Endothelial cell of umbilical vein (primary cell): ENCODE results near the gene ZNF697. TPM values are rescaled to one million over a fixed set of nuclear protein-coding genes. Genes with fewer than 3 reads are reported as not detected.

ENCODE experiments used
- BruUV-seq: library from RNA; stranded (reverse); fragments of 400-500 nt; replicated peaks from 2 replicates; lab custom pipeline; 2021; lab: Mats Ljungman, UMichigan
- CTCF ChIA-PET: fragments of 300-600, 350-600 bp; sonication (Branson Sonifier 250); formaldehyde crosslinking; loops from one replicate; lab custom pipeline; 2021; ENCODE audit warnings: antibody characterized with exemption, inconsistent platforms; lab: Charles Lee
- POLR2A ChIA-PET: fragments of 300-600, 350-600 bp; sonication (Branson Sonifier 250); formaldehyde crosslinking; loops from one replicate; lab custom pipeline; 2021; ENCODE audit warnings: antibody characterized with exemption, inconsistent platforms; lab: Charles Lee
- DNase-seq: peaks from one replicate; pipeline ENCODE4 v3.0.0-alpha.2; 2011; ENCODE audit warnings: low read depth, low spot score
- FAIRE-seq: peaks from 2 replicates; lab custom pipeline; 2011; peaks lifted over from hg19 to GRCh38; lab: Jason Lieb, UNC
- H2AFZ ChIP-seq: 2 replicates; pipeline ENCODE4 v1.6.0; 2012; ENCODE audit warnings: low read depth, low read length, control low read depth, inconsistent platforms
- H3K27ac ChIP-seq: 2 replicates; pipeline ENCODE4 v1.5.1; 2011; ENCODE audit warnings: low read depth, mild to moderate bottlenecking, control low read depth, low read length, moderate library complexity; ENCODE audit not compliant: insufficient read depth
- H3K27me3 ChIP-seq, 2 experiments: 2 replicates each; pipeline versions ENCODE4 v1.6.0 to v1.6.1; 2011; ENCODE audit warnings: low read length in 2 of 2, mixed read lengths in 1 of 2; ENCODE audit not compliant: control insufficient read depth in 2 of 2, insufficient read depth in 2 of 2
- H3K36me3 ChIP-seq, 2 experiments: 2 replicates in 1 of 2; 3 replicates in 1 of 2; pipeline ENCODE4 v1.5.1; 2011; ENCODE audit warnings: low read length in 2 of 2, mild to moderate bottlenecking in 1 of 2, moderate library complexity in 1 of 2; ENCODE audit not compliant: control insufficient read depth in 2 of 2, insufficient read depth in 2 of 2; ENCODE audit errors: extremely low read depth in 1 of 2
- H3K4me1 ChIP-seq: 3 replicates; pipeline ENCODE4 v1.5.1; 2011; ENCODE audit warnings: mild to moderate bottlenecking, low read length; ENCODE audit not compliant: control insufficient read depth, insufficient read depth; ENCODE audit errors: extremely low read depth
- H3K4me2 ChIP-seq: 2 replicates; pipeline ENCODE4 v1.6.1; 2011; ENCODE audit warnings: low read length, control low read depth, mixed read lengths; ENCODE audit not compliant: insufficient read depth
- H3K4me3 ChIP-seq, 3 experiments: fragments of 200-600 bp in 1 of 3; sonication (generic), shearing (Covaris generic) in 1 of 3; replicated peaks in 1 of 3; 2 replicates each; pipeline ENCODE4 v1.5.1; 2011 to 2016; ENCODE audit warnings: control low read depth in 3 of 3, low read length in 3 of 3, mild to moderate bottlenecking in 2 of 3, inconsistent platforms in 1 of 3, low read depth in 1 of 3, moderate library complexity in 1 of 3; ENCODE audit not compliant: insufficient read depth in 1 of 3
- H3K79me2 ChIP-seq: 2 replicates; pipeline ENCODE4 v1.6.0; 2012; ENCODE audit warnings: low read length, inconsistent platforms; ENCODE audit not compliant: control insufficient read depth, insufficient read depth
- H3K9ac ChIP-seq: replicated peaks from 2 replicates; pipeline ENCODE3; 2011; ENCODE audit warnings: low read length, control low read depth; ENCODE audit not compliant: insufficient read depth; ENCODE audit errors: extremely low read depth
- H3K9me1 ChIP-seq: replicated peaks from 3 replicates; pipeline ENCODE4 v1.6.0; 2011; ENCODE audit warnings: mild to moderate bottlenecking, low read length; ENCODE audit not compliant: control insufficient read depth, insufficient read depth; ENCODE audit errors: extremely low read depth
- H3K9me3 ChIP-seq: replicated peaks from 2 replicates; pipeline ENCODE4 v1.5.1; 2012; ENCODE audit warnings: low read length, inconsistent platforms; ENCODE audit not compliant: control insufficient read depth, insufficient read depth
- H4K20me1 ChIP-seq: replicated peaks from 2 replicates; pipeline ENCODE3; 2011; ENCODE audit warnings: mild to moderate bottlenecking, low read length; ENCODE audit not compliant: control insufficient read depth, insufficient read depth; ENCODE audit errors: extremely low read depth
- EZH2 ChIP-seq: IDR thresholded peaks from 2 replicates; pipeline ENCODE4 v1.6.1; 2012; ENCODE audit warnings: borderline replicate concordance, low read depth, mild to moderate bottlenecking, moderate library complexity, low read length, inconsistent platforms; ENCODE audit not compliant: severe bottlenecking
- FOS ChIP-seq: IDR thresholded peaks from 2 replicates; pipeline ENCODE4 v1.6.1; 2011; ENCODE audit warnings: mild to moderate bottlenecking, low read length, moderate library complexity, borderline replicate concordance; ENCODE audit not compliant: insufficient read depth
- GATA2 ChIP-seq: IDR thresholded peaks from 2 replicates; pipeline ENCODE4 v1.7.0; 2011; ENCODE audit warnings: low read depth, mild to moderate bottlenecking, moderate library complexity, mixed read lengths, low read length; ENCODE audit not compliant: insufficient read length, insufficient read depth
- JUN ChIP-seq: IDR thresholded peaks from 2 replicates; pipeline ENCODE4 v1.6.1; 2011; ENCODE audit warnings: borderline replicate concordance, low read depth; ENCODE audit not compliant: insufficient read length, insufficient read depth
- MYC ChIP-seq: IDR thresholded peaks from one replicate; pipeline ENCODE4 v1.6.1; 2011; ENCODE audit warnings: mild to moderate bottlenecking, low read depth, low read length
- POLR2A ChIP-seq: IDR thresholded peaks from 2 replicates; pipeline ENCODE4 v1.6.1; 2012; ENCODE audit warnings: low read depth, mild to moderate bottlenecking, control low read depth, low read length
- POLR2AphosphoS5 ChIP-seq: IDR thresholded peaks from 2 replicates; pipeline ENCODE4 v1.6.1; 2012; ENCODE audit warnings: low read depth, mild to moderate bottlenecking, control low read depth, low read length, moderate library complexity; ENCODE audit not compliant: insufficient read depth
- dilution Hi-C: fragments of 300-500 bp; cut with MboI; formaldehyde crosslinking; loops from one replicate; pipeline ENCODE4 v1.15.0; 2019; ENCODE audit warnings: low sequenced_read_pairs; ENCODE audit not compliant: extremely low pct_ligation_motif_present
- intact Hi-C: fragments of 100-400 bp; cut with micrococcal nuclease; formaldehyde crosslinking; loops from one replicate; pipeline ENCODE4 v1.10.0; 2022
- polyA plus RNA-seq, 4 experiments: library from polyadenylated mRNA; depleted of rRNA in 3 of 4; stranded (reverse) in 3 of 4; unstranded in 1 of 4; fragments of >200 nt; gene quantifications; 2 replicates each; pipeline versions ENCODE4 v1.2.1 to v1.2.3, GENCODE V29; 2011 to 2012; ENCODE audit warnings: missing spikeins in 1 of 4
- total RNA-seq: library from RNA; stranded (reverse); gene quantifications from 2 replicates; pipeline ENCODE4 v1.2.3, GENCODE V29; 2021
- TF ChIP-seq, protein P1 (sequence below), 2 donors: IDR thresholded peaks; 1 replicate in 1 of 2; 2 replicates in 1 of 2; pipeline ENCODE4 v1.5.1; 2011; ENCODE audit warnings: low read length in 2 of 2, mild to moderate bottlenecking in 2 of 2, moderate library complexity in 2 of 2, control low read depth in 1 of 2, inconsistent platforms in 1 of 2, low read depth in 1 of 2; ENCODE audit not compliant: insufficient read depth in 1 of 2; ENCODE audit errors: extremely low read depth in 1 of 2
- TF ChIP-seq, protein P2 (sequence below): IDR thresholded peaks from 2 replicates; pipeline ENCODE4 v1.6.1; 2011; ENCODE audit not compliant: insufficient read depth, insufficient read length

Gene ZNF697
- total and polyA plus RNA-seq, 2 donors (not counting 3 experiments of a cell fraction or from before 2014, with no cell fraction given), result 6.2 to 14.1 TPM

DNA sequence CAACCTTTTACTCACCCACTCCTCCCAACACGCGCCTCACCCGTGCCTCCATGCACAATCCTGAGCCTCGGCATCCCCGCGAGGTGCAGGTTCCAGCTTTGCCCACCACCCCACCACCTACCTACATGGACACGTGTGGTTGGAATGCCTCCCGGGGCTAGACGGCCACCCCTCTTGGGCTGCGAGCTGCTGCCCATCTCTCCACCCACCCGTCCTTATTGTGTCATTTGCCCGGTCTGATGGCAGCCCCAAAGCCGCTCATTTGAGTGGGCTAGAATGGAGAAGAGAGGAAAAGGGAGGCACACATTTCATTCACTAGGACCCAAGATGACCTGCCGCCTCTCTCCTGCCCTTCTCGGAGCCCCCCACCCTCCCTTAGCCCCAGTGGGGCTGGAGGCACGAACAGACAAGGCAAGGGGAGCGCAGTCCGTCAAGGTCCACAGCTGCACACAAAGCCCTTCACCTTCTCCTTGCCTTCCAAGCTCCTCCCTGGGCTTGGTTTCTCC lies 785 bp downstream of the ZNF697 start:
- dilution Hi-C loops (no loop called here), intact Hi-C loops (loop anchor here (1.0 kb wide), 2 partner anchors 11 to 34 kb away; no protein-coding TSS in a partner anchor)
- Histone ChIP-seq H2AFZ (peak overlapping the region; percentile 4), H3K27me3 (peaks cover 0 to 3% of the 10 kb centered on the region in 2 experiments), H3K4me2 (peak overlapping the region; percentile 69), H3K36me3 (no peaks in the 10 kb centered on the region), H3K4me3 (peak overlapping the region; percentile 53 to 99 (median 70)), H3K4me1 (peaks cover 29% of the 10 kb centered on the region), H3K9me3 (no peaks in the 10 kb centered on the region), H3K9me1 (no peaks in the 10 kb centered on the region), H3K27ac (peak overlapping the region; percentile 91), H3K9ac (peak overlapping the region; percentile 95), H4K20me1 (no peaks in the 10 kb centered on the region), H3K79me2 (peaks cover 53% of the 10 kb centered on the region)
- TF ChIP-seq, protein P1, sequence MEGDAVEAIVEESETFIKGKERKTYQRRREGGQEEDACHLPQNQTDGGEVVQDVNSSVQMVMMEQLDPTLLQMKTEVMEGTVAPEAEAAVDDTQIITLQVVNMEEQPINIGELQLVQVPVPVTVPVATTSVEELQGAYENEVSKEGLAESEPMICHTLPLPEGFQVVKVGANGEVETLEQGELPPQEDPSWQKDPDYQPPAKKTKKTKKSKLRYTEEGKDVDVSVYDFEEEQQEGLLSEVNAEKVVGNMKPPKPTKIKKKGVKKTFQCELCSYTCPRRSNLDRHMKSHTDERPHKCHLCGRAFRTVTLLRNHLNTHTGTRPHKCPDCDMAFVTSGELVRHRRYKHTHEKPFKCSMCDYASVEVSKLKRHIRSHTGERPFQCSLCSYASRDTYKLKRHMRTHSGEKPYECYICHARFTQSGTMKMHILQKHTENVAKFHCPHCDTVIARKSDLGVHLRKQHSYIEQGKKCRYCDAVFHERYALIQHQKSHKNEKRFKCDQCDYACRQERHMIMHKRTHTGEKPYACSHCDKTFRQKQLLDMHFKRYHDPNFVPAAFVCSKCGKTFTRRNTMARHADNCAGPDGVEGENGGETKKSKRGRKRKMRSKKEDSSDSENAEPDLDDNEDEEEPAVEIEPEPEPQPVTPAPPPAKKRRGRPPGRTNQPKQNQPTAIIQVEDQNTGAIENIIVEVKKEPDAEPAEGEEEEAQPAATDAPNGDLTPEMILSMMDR (IDR thresholded peaks at IDR 0.05; ENCODE audit: extremely low read depth in 1 of 2, insufficient read depth in 1 of 2, low read depth in 1 of 2, low read length in 2 of 2), result peak in 1 of 2 donors; percentile 36
- TF ChIP-seq, protein P2, sequence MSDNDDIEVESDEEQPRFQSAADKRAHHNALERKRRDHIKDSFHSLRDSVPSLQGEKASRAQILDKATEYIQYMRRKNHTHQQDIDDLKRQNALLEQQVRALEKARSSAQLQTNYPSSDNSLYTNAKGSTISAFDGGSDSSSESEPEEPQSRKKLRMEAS, result no peak
- TF ChIP-seq EZH2, result no peak
- TF ChIP-seq POLR2AphosphoS5, result peak; percentile 74
- TF ChIP-seq JUN, result no peak
- TF ChIP-seq FOS, result no peak
- TF ChIP-seq GATA2, result no peak
- TF ChIP-seq MYC, result no peak
- peak; percentile 71 for TF ChIP-seq POLR2A
- POLR2A ChIA-PET, result interaction anchor here (0.7 to 2.3 kb wide), 9 partner anchors 11 to 34 kb away, joined by 3 to 21 read pairs (median 9); no protein-coding TSS in a partner anchor
- BruUV-seq, result no TSS peak
- DNase-seq, result no peak
- CTCF ChIA-PET, result interaction anchor here (0.6 to 7.2 kb wide), 14 partner anchors 8 to 198 kb away, joined by 3 to 110 read pairs (median 22); partner anchors contain the start of gene PHGDH
- FAIRE-seq, result no peak
